ENCODE results near the gene CDKAL1.

CDKAL1 gene

GRCh38 chr6:20696676-20697075 is 162.4 kb downstream of the CDKAL1 start (continued):
- no peak for TF ChIP-seq GLIS3 (CRISPR knock-in tag; IDR thresholded peaks at IDR 0.05)

DNA sequence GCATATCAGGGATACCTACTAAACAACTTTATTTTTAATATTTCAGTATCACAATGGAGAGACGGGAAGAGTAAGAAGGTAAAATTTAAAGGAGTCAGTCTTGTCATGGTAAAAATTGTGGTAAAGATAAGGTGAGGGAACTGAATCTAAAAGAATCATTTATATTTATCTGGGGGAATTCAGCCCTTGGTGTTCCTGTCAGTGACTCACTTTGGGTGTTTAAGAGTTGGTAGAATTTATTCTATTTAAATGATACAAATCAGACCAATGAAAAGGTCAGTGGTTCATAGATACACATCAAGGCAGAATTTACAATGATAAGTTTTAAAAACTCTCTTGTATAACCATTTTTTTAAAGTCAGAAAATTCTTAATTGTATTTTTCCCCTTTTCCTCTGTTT is 164.4 kb downstream of the CDKAL1 start:
- TF ChIP-seq POU6F1 (CRISPR knock-in tag; IDR thresholded peaks at IDR 0.05; ENCODE audit: borderline replicate concordance, low read depth) (no peak), TCF4 (CRISPR knock-in tag; IDR thresholded peaks at IDR 0.05; ENCODE audit: borderline replicate concordance) (no peak), TOX (CRISPR knock-in tag; IDR thresholded peaks at IDR 0.05; ENCODE audit: borderline replicate concordance) (no peak), PPARA (CRISPR knock-in tag; IDR thresholded peaks at IDR 0.05; ENCODE audit: borderline replicate concordance) (no peak), BACH2 (CRISPR knock-in tag; IDR thresholded peaks at IDR 0.05; ENCODE audit: borderline replicate concordance) (no peak)
- ATAC-seq = no peak

- no peak for ATAC-seq
- TF ChIP-seq ZFP3 (CRISPR knock-in tag; IDR thresholded peaks at IDR 0.05) (no peak), TOX (CRISPR knock-in tag; IDR thresholded peaks at IDR 0.05; ENCODE audit: borderline replicate concordance) (no peak)
Measured at GRCh38 chr6:20699402-20699801, 165.1 kb downstream of the CDKAL1 start.

GRCh38 chr6:20700375-20700774 is 166.1 kb downstream of the CDKAL1 start:
- no peak for ATAC-seq
- TF ChIP-seq BACH2 (CRISPR knock-in tag; IDR thresholded peaks at IDR 0.05; ENCODE audit: borderline replicate concordance) (no peak), SNAI2 (CRISPR knock-in tag; IDR thresholded peaks at IDR 0.05) (no peak), RARB (CRISPR knock-in tag; IDR thresholded peaks at IDR 0.05) (no peak), ZC3H10 (CRISPR knock-in tag; IDR thresholded peaks at IDR 0.05) (no peak), CSDC2 (CRISPR knock-in tag; IDR thresholded peaks at IDR 0.05) (no peak), PPARA (CRISPR knock-in tag; IDR thresholded peaks at IDR 0.05; ENCODE audit: borderline replicate concordance) (no peak), TCF4 (CRISPR knock-in tag; IDR thresholded peaks at IDR 0.05; ENCODE audit: borderline replicate concordance) (no peak), ZNF70 (CRISPR knock-in tag; IDR thresholded peaks at IDR 0.05) (no peak)

GRCh38 chr6:20702366-20702765 is 168.1 kb downstream of the CDKAL1 start:
- TF ChIP-seq ZNF70 (CRISPR knock-in tag; IDR thresholded peaks at IDR 0.05) (no peak), ISL1 (CRISPR knock-in tag; IDR thresholded peaks at IDR 0.05) (no peak), ZFP30 (CRISPR knock-in tag; IDR thresholded peaks at IDR 0.05) (no peak), ZNF565 (CRISPR knock-in tag; conservative IDR thresholded peaks at IDR 0.05; ENCODE audit: low read depth) (no peak), TOX (CRISPR knock-in tag; IDR thresholded peaks at IDR 0.05; ENCODE audit: borderline replicate concordance) (no peak), RARB (CRISPR knock-in tag; IDR thresholded peaks at IDR 0.05) (no peak), PPARA (CRISPR knock-in tag; IDR thresholded peaks at IDR 0.05; ENCODE audit: borderline replicate concordance) (no peak), ZFP3 (CRISPR knock-in tag; IDR thresholded peaks at IDR 0.05) (no peak), ZC3H10 (CRISPR knock-in tag; IDR thresholded peaks at IDR 0.05) (no peak), PATZ1 (CRISPR knock-in tag; IDR thresholded peaks at IDR 0.05; ENCODE audit: borderline replicate concordance) (no peak), BACH2 (CRISPR knock-in tag; IDR thresholded peaks at IDR 0.05; ENCODE audit: borderline replicate concordance) (no peak)
- TF ChIP-seq, protein P1, sequence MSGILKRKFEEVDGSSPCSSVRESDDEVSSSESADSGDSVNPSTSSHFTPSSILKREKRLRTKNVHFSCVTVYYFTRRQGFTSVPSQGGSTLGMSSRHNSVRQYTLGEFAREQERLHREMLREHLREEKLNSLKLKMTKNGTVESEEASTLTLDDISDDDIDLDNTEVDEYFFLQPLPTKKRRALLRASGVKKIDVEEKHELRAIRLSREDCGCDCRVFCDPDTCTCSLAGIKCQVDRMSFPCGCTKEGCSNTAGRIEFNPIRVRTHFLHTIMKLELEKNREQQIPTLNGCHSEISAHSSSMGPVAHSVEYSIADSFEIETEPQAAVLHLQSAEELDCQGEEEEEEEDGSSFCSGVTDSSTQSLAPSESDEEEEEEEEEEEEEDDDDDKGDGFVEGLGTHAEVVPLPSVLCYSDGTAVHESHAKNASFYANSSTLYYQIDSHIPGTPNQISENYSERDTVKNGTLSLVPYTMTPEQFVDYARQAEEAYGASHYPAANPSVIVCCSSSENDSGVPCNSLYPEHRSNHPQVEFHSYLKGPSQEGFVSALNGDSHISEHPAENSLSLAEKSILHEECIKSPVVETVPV (CRISPR knock-in tag; IDR thresholded peaks at IDR 0.05) = no peak
- no peak for ATAC-seq

DNA sequence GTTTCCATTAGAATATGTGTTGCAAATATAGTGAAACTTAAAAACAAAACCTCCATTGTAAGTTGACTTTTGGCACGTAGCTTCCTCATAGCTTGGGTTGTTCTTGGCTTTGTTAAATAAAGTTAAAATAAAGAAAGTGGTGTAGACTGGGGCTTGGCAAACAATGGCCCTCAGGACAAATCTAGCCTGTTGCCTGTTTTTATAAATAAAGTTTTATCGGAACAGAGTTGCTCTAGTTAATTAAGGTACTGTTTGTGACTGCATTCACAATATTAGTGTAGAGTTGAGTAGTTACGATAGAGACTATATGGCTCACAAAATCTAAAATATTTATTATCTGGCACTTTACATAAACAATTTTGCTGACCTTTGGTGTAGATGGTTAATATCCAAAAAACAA is 168.8 kb downstream of the CDKAL1 start:
- no peak for ATAC-seq
- TF ChIP-seq, protein P1 (CRISPR knock-in tag; IDR thresholded peaks at IDR 0.05) = no peak
- no peak for TF ChIP-seq ZNF70 (CRISPR knock-in tag; IDR thresholded peaks at IDR 0.05)
- no peak for TF ChIP-seq BACH2 (CRISPR knock-in tag; IDR thresholded peaks at IDR 0.05; ENCODE audit: borderline replicate concordance)

Measured in SK-N-SH treated with all-trans-retinoic acid at 6 μM for 48 hours (cell line).